GM12878 (cell line): ENCODE measurements around the gene CELSR3. TPM values are rescaled to one million over a fixed set of nuclear protein-coding genes. Genes with fewer than 3 reads are reported as not detected.

Source experiments
- ATAC-seq: fragments of 200-7000 bp; cut with Tn5 transposase; 3 replicates; pipeline ENCODE4 v1.9.1; 2020; ENCODE audit warnings: mild to moderate bottlenecking, moderate library complexity
- BruUV-seq: library from RNA; stranded (reverse); fragments of 400-500 nt; replicated peaks from 2 replicates; lab custom pipeline; 2021; lab: Mats Ljungman, UMichigan
- CTCF ChIA-PET: fragments of 300-600 bp; sonication (Branson Sonifier 250); formaldehyde crosslinking; extraction: SDS; loops from one replicate; lab custom pipeline; 2021; ENCODE audit warnings: inconsistent platforms; lab: Yijun Ruan, JAX
- POLR2A ChIA-PET: fragments of 350-600 bp; formaldehyde crosslinking; extraction: SDS; loops from one replicate; lab custom pipeline; 2021; ENCODE audit warnings: inconsistent platforms; lab: Charles Lee
- RAD21 ChIA-PET: fragments of 300-600 bp; sonication (Branson Sonifier 250); formaldehyde crosslinking; loops from one replicate; lab custom pipeline; 2023; ENCODE audit warnings: antibody characterized with exemption; ENCODE audit not compliant: unreplicated experiment; lab: Charles Lee
- SMC1A ChIA-PET: fragments of 300-600 bp; sonication (Branson Sonifier 250); formaldehyde crosslinking; loops from one replicate; lab custom pipeline; 2023; ENCODE audit not compliant: unreplicated experiment, uncharacterized antibody; lab: Charles Lee
- DNase-seq: peaks from one replicate; pipeline ENCODE4 v3.0.0-alpha.2; 2011; ENCODE audit warnings: low read depth, low spot score
- FAIRE-seq: peaks from 3 replicates; lab custom pipeline; 2011; peaks lifted over from hg19 to GRCh38; lab: Jason Lieb, UNC
- H2AFZ ChIP-seq: 2 replicates; pipeline ENCODE4 v1.6.0; 2011; ENCODE audit warnings: low read depth, low read length, control low read depth; ENCODE audit not compliant: control insufficient read depth
- H3K27ac ChIP-seq: 2 replicates; pipeline ENCODE4 v1.5.1; 2011; ENCODE audit warnings: control low read depth; ENCODE audit not compliant: control insufficient read depth, insufficient read depth
- H3K27me3 ChIP-seq, 2 experiments: replicated peaks in 1 of 2; 2 replicates each; pipeline versions ENCODE4 v1.6.0 to v1.6.1; 2011; ENCODE audit warnings: low read length in 1 of 2; ENCODE audit not compliant: control insufficient read depth in 2 of 2, insufficient read depth in 2 of 2
- H3K36me3 ChIP-seq, 2 experiments: 2 replicates each; pipeline ENCODE4 v1.5.1; 2011; ENCODE audit warnings: low read length in 1 of 2; ENCODE audit not compliant: control insufficient read depth in 2 of 2, insufficient read depth in 2 of 2
- H3K4me1 ChIP-seq: 2 replicates; pipeline ENCODE4 v1.6.1; 2011; ENCODE audit warnings: mild to moderate bottlenecking, low read length, moderate library complexity, mixed read lengths; ENCODE audit not compliant: control insufficient read depth, insufficient read depth
- H3K4me2 ChIP-seq: 2 replicates; pipeline ENCODE4 v1.6.0; 2011; ENCODE audit warnings: control low read depth; ENCODE audit not compliant: control insufficient read depth, insufficient read depth
- H3K4me3 ChIP-seq: fragments of 200-600 bp; sonication (generic); 2 replicates; pipeline ENCODE4 v1.5.1; 2016
- H3K79me2 ChIP-seq: 2 replicates; pipeline ENCODE4 v1.6.0; 2011; ENCODE audit warnings: low read length; ENCODE audit not compliant: control insufficient read depth, insufficient read depth
- H3K9ac ChIP-seq: 2 replicates; pipeline ENCODE4 v1.8.0; 2011; ENCODE audit warnings: low read length, control low read depth, mixed read lengths; ENCODE audit not compliant: control insufficient read depth, insufficient read depth
- H3K9me3 ChIP-seq: replicated peaks from 3 replicates; pipeline ENCODE4 v1.5.1; 2011; ENCODE audit warnings: mild to moderate bottlenecking, low read length; ENCODE audit not compliant: control insufficient read depth, insufficient read depth
- H4K20me1 ChIP-seq: 2 replicates; pipeline ENCODE4 v1.6.0; 2011; ENCODE audit not compliant: control insufficient read depth, insufficient read depth
- BACH1 ChIP-seq: fragments of 450-650 bp; IDR thresholded peaks from 2 replicates; pipeline ENCODE4 v1.6.1; 2017; ENCODE audit warnings: mild to moderate bottlenecking, borderline replicate concordance
- BHLHE40 ChIP-seq, 2 experiments: fragments of 450-650 bp in 1 of 2; IDR thresholded peaks; 2 replicates each; pipeline ENCODE4 v1.6.1; 2011 to 2017; ENCODE audit warnings: low read depth in 2 of 2, borderline replicate concordance in 1 of 2, improper control_type of control experiment in 1 of 2, low read length in 1 of 2, mild to moderate bottlenecking in 1 of 2
- CBFB ChIP-seq: IDR thresholded peaks from 2 replicates; pipeline ENCODE4 v1.6.1; 2016; ENCODE audit warnings: antibody characterized with exemption, low read depth
- CEBPZ ChIP-seq: fragments of 150-350 bp; IDR thresholded peaks from 2 replicates; pipeline ENCODE4 v1.6.1; 2016; ENCODE audit warnings: low read depth, low read length
- FOS ChIP-seq: IDR thresholded peaks from 3 replicates; pipeline ENCODE4 v1.6.1; 2011; ENCODE audit warnings: borderline replicate concordance; ENCODE audit not compliant: insufficient read length; ENCODE audit errors: extremely low read depth
- GABPA ChIP-seq: IDR thresholded peaks from 2 replicates; pipeline ENCODE4 v1.6.1; 2014; ENCODE audit warnings: antibody characterized with exemption, low read depth, mild to moderate bottlenecking, inconsistent platforms
- MLLT1 ChIP-seq: fragments of 450-650 bp; IDR thresholded peaks from 2 replicates; pipeline ENCODE4 v1.6.1; 2016; ENCODE audit warnings: mild to moderate bottlenecking
- NFXL1 ChIP-seq: fragments of 450-650 bp; IDR thresholded peaks from 2 replicates; pipeline ENCODE4 v1.6.1; 2017; ENCODE audit warnings: antibody characterized with exemption, mild to moderate bottlenecking, borderline replicate concordance
- NFYB ChIP-seq: IDR thresholded peaks from 2 replicates; pipeline ENCODE4 v1.6.1; 2011; ENCODE audit warnings: low read depth, mild to moderate bottlenecking, low read length, improper control_type of control experiment, moderate library complexity; ENCODE audit not compliant: insufficient read depth
- POLR2AphosphoS2 ChIP-seq: IDR thresholded peaks from 2 replicates; pipeline ENCODE4 v1.6.1; 2011; ENCODE audit warnings: low read depth, mild to moderate bottlenecking, low read length, improper control_type of control experiment, moderate library complexity
- RELA ChIP-seq: fragments of 450-650 bp; IDR thresholded peaks from 2 replicates; pipeline ENCODE4 v1.8.0; 2014; ENCODE audit warnings: borderline replicate concordance; ENCODE audit not compliant: partially characterized antibody
- SMC3 ChIP-seq: IDR thresholded peaks from 2 replicates; pipeline ENCODE4 v1.6.1; 2011; ENCODE audit warnings: low read length, improper control_type of control experiment, borderline replicate concordance
- STAT3 ChIP-seq: IDR thresholded peaks from 2 replicates; pipeline ENCODE4 v1.6.1; 2011; ENCODE audit warnings: low read depth, low read length, improper control_type of control experiment
- TARDBP ChIP-seq: IDR thresholded peaks from 2 replicates; pipeline ENCODE4 v1.6.1; 2016; ENCODE audit warnings: borderline replicate concordance
- WGBS: methylation state at CpG from one replicate; pipeline ENCODE4 v1.1.6; 2016; ENCODE audit warnings: low lambda C conversion rate; ENCODE audit not compliant: insufficient replicate concordance, insufficient coverage; ENCODE audit errors: missing lambda C conversion rate; 5-methylcytosine and 5-hydroxymethylcytosine counted together
- in situ Hi-C: fragments of 300-500 bp; cut with MboI; formaldehyde crosslinking; loops from 9 replicates; pipeline ENCODE4 v1.14.3; 2018; ENCODE audit warnings: mixed read lengths
- intact Hi-C: fragments of 100-400 bp; cut with micrococcal nuclease; formaldehyde crosslinking; loops from one replicate; pipeline ENCODE4 v1.14.2; 2022; ENCODE audit not compliant: unreplicated experiment
- polyA plus RNA-seq, 11 experiments: library from polyadenylated mRNA; depleted of rRNA in 4 of 11; unstranded in 6 of 11; stranded (reverse) in 5 of 11; fragments of >200 nt; fragmentation: Nextera tagmentation in 4 of 11; fragmentation: Illumina TruSeq in 1 of 11; extraction: Ambion mirVana in 4 of 11; extraction: Trizol in 1 of 11; gene quantifications; 1 replicate in 1 of 11; 2 replicates in 10 of 11; pipeline versions ENCODE4 v1.2.1 to v1.2.3, GENCODE V29; 2011 to 2016; ENCODE audit warnings: inconsistent platforms in 2 of 11, missing spikeins in 2 of 11, low read depth in 1 of 11
- total RNA-seq, 4 experiments: library from RNA; depleted of rRNA in 3 of 4; stranded (reverse); fragments of >200 nt in 3 of 4; fragmentation: Illumina TruSeq in 1 of 4; extraction: Trizol in 1 of 4; gene quantifications; 2 replicates each; pipeline versions ENCODE4 v1.2.1 to v1.2.3, GENCODE V29; 2013 to 2021

CELSR3 gene
- total and polyA plus RNA-seq, 10 of the 15 experiments (the other 5 are each of a cell fraction or from before 2014, with no cell fraction given): 0.08 to 1.6 (median 0.57) TPM

- FAIRE-seq (no peak), DNase-seq (no peak), ATAC-seq (no peak)
- peaks cover 33 to 42% of the 10 kb centered on the region in 2 experiments for H3K36me3 ChIP-seq
- H3K4me2 ChIP-seq: no peak overlapping the region
- no peaks in the 10 kb centered on the region; the same call in none of the 2 replicates for H4K20me1 ChIP-seq
- intact Hi-C loops (no loop called here), in situ Hi-C loops (no loop called here)
- H3K27ac ChIP-seq: no peak overlapping the region
- SMC1A ChIA-PET: no interaction called here
- BruUV-seq: no TSS peak
- RAD21 ChIA-PET: no interaction called here
- TF ChIP-seq BHLHE40 (IDR thresholded peaks at IDR 0.05; ENCODE audit: borderline replicate concordance in 1 of 2, low read depth in 2 of 2, low read length in 1 of 2) (no peak), POLR2AphosphoS2 (no peak), NFYB (no peak), RELA (no peak), STAT3 (no peak), NFXL1 (no peak), SMC3 (no peak), TARDBP (no peak), MLLT1 (no peak), FOS (no peak), GABPA (no peak), BACH1 (no peak), CBFB (no peak), CEBPZ (no peak)
- no peaks in the 10 kb centered on the region for H3K4me1 ChIP-seq
- POLR2A ChIA-PET: interaction anchor here (0.6 kb wide), 1 partner anchor 21 kb away, joined by 3 read pairs; no protein-coding TSS in a partner anchor
- H3K4me3 ChIP-seq: no peak overlapping the region
- 90% methylated on average over 8 of the region's 8 CpGs for WGBS
- CTCF ChIA-PET: no interaction called here
- no peak overlapping the region for H2AFZ ChIP-seq
- H3K9ac ChIP-seq: no peak overlapping the region
- H3K27me3 ChIP-seq: no peaks in the 10 kb centered on the region
- H3K79me2 ChIP-seq: peaks cover 16% of the 10 kb centered on the region
- H3K9me3 ChIP-seq: no peaks in the 10 kb centered on the region
These were observed 31.1 kb upstream of the CELSR3 start for GRCh38 chr3:48693826-48694225.
